ENCODE measurements around the gene PLSCR4.

Gene PLSCR4

DNA sequence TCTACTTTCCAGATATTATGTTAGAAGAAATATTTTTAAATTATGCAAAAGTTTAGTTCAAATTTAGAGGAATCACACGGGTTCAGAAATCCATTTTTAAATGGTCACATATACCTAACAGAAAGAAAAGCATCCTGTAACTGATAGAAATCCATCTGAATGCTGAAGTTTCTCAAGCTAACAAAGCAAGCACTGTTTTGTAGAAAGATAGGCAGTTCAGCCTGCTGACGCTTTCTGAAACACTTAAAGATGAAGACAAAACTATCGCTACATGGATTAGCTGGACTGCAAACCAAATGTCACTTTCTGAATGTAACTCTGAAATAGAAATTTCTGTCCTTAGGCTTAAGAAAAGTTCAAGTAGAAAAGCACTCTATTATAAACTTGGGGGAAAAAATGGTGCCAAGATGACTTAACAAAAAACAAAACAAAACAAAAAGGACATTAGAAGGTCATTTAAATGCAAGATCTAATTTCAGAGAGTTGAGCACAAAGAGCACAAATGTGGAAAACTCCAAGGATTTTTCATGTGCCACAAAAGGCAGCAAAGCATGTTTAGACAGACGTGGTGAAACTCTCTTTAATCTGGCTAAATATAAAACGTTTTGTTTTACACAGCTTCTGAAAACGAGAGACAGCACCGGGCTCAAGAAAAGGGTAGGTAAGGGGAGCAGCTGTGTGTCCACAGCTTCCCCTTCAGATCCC lies 91.1 kb downstream of the PLSCR4 start:
- no peak for DNase-seq

- DNase-seq = no peak
These were observed 91.9 kb downstream of the PLSCR4 start for GRCh38 chr3:146159037-146159436.

DNA sequence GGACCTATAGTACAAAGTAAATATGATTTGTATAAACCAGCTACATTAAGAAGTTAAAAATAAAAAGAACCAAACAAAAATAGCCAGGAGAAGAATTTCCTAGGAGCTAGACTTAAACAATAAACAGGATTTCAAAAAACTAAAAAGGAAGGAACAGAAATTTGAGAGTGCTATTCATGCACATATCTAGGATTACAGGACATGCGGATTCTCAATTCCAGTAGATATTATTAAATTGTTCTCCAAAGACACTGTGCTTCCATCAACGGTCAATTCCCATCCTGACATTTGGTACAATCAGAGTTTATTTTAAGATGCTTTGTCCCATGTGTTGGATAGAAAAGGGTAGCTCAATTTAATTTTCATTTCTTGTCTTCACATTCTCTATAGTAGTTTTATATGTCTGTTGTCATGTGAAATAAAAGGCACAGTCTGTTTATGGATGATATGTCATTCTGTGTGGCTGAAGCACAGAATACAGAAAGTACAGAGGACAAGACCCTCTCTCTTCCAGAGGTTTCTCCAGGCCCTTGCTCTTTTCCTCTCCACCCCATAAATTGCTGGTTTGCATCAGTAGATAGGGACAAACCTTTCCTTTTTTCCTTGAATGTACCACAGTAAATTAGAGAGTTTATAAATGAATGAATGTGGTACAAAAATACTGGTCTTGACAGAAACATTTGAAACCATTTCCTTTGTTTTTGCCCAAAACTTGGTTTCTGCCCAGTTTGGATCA lies 93.4 kb downstream of the PLSCR4 start:
- no peak for DNase-seq

DNA sequence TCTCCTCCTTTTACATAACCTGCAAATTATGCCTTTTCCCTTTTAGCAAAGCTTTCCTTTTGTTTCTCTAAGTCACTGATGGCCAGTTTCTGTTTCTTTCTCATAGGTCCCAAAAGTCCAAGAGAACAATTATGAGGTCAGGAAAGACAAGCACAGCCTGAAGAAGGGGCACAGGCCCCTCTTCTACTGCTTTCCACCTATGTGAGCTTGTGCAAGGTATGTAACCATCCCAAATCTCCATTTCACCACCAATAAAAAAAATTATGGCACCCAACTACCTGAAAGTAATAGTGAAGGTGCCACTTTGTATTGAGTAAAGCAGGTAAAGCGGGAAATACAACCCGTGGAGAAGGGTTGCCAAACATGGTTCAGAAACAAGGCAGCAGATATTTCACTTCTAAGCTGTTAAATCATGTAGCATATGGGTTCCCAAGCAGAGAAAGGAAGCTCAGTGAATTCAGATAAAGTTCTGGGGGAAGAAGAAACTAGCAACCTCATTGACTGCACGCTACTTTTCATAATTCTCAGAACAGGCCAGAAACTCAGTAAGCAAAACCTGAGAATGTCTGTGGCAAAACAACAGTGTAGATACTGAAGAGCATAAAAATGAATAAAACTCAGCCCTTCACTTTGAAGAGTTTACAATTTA lies 94.1 kb downstream of the PLSCR4 start:
- DNase-seq = no peak

- no peak for DNase-seq
These were observed 94.8 kb downstream of the PLSCR4 start for GRCh38 chr3:146156095-146156494.

DNA sequence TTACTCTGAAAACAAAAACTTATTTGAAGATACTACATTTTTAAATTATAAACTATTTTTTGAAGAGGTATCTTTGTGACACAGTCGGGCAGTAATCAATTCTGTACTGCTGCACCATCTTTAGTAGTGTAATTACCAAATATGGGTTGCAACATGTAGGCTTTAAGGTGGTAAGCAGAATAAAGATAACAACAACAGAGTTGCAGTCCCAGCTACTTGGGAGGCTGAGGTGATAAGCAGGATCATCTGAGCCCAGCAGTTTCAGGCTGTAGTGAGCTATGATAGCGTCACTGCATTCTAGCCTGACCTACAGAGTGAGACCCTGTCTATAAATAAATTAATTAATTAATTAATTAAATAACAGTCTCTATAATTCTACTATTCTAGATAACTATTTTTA lies 95.9 kb downstream of the PLSCR4 start:
- DNase-seq = no peak

DNA sequence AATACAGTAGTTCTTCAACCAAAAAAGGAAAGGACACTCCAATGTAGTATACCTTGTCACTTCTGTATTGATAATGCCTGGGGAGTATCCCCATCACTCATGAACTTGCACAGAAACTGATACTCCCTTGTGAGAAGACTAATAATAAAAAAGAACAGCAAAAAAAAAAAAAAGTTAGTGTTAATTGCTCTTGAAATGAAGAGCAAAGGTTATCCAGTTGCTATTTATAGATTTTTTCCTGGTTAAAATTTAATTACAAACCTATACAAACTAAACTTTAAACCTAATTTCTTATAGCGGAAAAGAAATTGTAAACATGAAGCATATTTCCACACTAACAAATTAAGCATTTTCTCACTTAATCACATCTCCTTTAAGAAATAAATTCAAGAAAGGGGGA lies 96.6 kb downstream of the PLSCR4 start:
- DNase-seq = no peak

DNA sequence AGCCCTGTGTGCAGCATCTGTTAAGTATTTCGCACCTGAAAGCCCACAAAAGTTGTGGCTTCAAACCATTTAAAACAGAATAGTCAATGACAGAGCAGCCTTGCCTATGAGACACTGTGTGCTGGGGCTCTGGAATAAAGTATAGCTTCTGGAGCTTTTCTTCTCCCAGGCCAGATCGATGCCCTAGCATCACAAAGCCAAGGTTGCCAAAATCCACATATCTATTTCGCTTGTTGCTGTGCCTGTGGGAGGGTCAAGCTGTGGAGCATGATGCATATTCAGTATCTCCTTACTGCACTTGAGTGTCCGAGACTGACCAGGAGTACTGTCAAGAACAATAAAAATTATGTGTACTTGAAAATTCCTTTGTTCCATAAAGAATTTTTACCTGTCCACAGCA lies 97.5 kb downstream of the PLSCR4 start:
- no peak for DNase-seq

- no peak for DNase-seq
These were observed 98.1 kb downstream of the PLSCR4 start for GRCh38 chr3:146152834-146153233.

DNA sequence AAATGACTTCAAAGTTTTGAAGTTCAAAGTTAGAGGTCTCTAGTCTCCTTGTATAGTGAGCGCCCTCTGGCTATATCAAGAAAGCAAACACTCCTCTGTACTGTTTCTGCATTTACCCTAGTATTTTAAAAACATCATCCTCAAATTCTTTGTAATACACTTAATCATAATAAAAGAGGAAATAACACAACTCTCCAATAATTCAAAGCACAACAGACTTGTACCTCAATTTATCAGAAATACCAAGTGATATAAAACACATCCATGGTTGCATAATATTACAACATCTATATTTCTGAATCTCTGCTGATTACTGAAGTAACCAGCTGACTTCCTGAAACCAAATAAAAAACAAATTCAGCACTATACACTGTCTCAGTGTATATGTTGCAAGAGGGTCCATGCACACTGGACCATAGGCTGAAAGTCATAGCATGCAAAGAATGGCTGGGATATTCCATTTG lies 102.4 kb downstream of the PLSCR4 start:
- DNase-seq = no peak

- DNase-seq = no peak
These were observed 105.3 kb downstream of the PLSCR4 start for GRCh38 chr3:146145642-146146041.

GRCh38 chr3:146142757-146143156 lies 108.1 kb downstream of the PLSCR4 start:
- no peak for DNase-seq

Measured in activated CD8-positive, alpha-beta memory T cell treated with anti-CD3 and anti-CD28 coated beads, Interleukin-2, amount 50 U/mL, for 48 hours (primary cell).